Loucy (cell line): ENCODE results near the gene TIPRL.

ENCODE experiments used
- H2AFZ ChIP-seq: fragments of 200-600 bp; sonication (generic); 2 replicates; pipeline ENCODE4 v1.6.0; 2016; ENCODE audit warnings: antibody characterized with exemption, mild to moderate bottlenecking, low read length, moderate library complexity
- H3F3A ChIP-seq: fragments of 200-600 bp; 2 replicates; pipeline ENCODE4 v1.6.0; 2016; ENCODE audit warnings: antibody characterized with exemption, low read depth, mild to moderate bottlenecking
- H3K27me3 ChIP-seq: fragments of 200-600 bp; sonication (generic); 2 replicates; pipeline ENCODE4 v1.6.1; 2014; ENCODE audit warnings: low read length, mild to moderate bottlenecking; ENCODE audit not compliant: insufficient read depth, poor library complexity, severe bottlenecking
- H3K36me3 ChIP-seq: fragments of 200-600 bp; sonication (generic); 2 replicates; pipeline ENCODE4 v1.6.1; 2016; ENCODE audit warnings: low read length; ENCODE audit not compliant: insufficient read depth
- H3K4me1 ChIP-seq: fragments of 200-600 bp; sonication (generic); 2 replicates; pipeline ENCODE4 v1.5.1; 2014; ENCODE audit warnings: low read length, mild to moderate bottlenecking; ENCODE audit not compliant: insufficient read depth, poor library complexity, severe bottlenecking
- H3K4me2 ChIP-seq: fragments of 200-600 bp; sonication (generic); 2 replicates; pipeline ENCODE4 v1.6.0; 2014; ENCODE audit warnings: antibody characterized with exemption, low read length, low read depth, mild to moderate bottlenecking; ENCODE audit not compliant: poor library complexity, severe bottlenecking
- H3K4me3 ChIP-seq: fragments of 200-600 bp; sonication (generic); 2 replicates; pipeline ENCODE4 v1.5.1; 2014; ENCODE audit warnings: low read length, mild to moderate bottlenecking, mixed read lengths; ENCODE audit not compliant: poor library complexity, severe bottlenecking
- H3K79me2 ChIP-seq: fragments of 200-600 bp; sonication (generic); 2 replicates; pipeline ENCODE4 v1.6.1; 2014; ENCODE audit warnings: low read length; ENCODE audit not compliant: insufficient read depth
- H3K9ac ChIP-seq: fragments of 200-600 bp; sonication (generic); 2 replicates; pipeline ENCODE4 v1.6.0; 2014; ENCODE audit warnings: mild to moderate bottlenecking, low read depth, low read length, moderate library complexity; ENCODE audit not compliant: poor library complexity, severe bottlenecking
- H3K9me2 ChIP-seq: fragments of 200-600 bp; sonication (generic); replicated peaks from 2 replicates; pipeline ENCODE4 v1.6.1; 2016; ENCODE audit warnings: low read depth, low read length, mixed read lengths
- H3K9me3 ChIP-seq: fragments of 200-600 bp; sonication (generic); 2 replicates; pipeline ENCODE4 v1.6.1; 2014; ENCODE audit warnings: mild to moderate bottlenecking, antibody characterized with exemption, low read length, low read depth; ENCODE audit not compliant: insufficient read depth
- H4K20me1 ChIP-seq: fragments of 200-600 bp; sonication (generic); 2 replicates; pipeline ENCODE4 v1.6.0; 2014; ENCODE audit warnings: antibody characterized with exemption, low read length, mild to moderate bottlenecking; ENCODE audit not compliant: insufficient read depth, poor library complexity, severe bottlenecking
- CTCF ChIP-seq: fragments of 200-600 bp; sonication (generic); conservative IDR thresholded peaks from 2 replicates; pipeline ENCODE4 v1.5.1; 2014; ENCODE audit warnings: mild to moderate bottlenecking, antibody characterized with exemption, low read length
- EZH2phosphoT487 ChIP-seq: fragments of 200-600 bp; IDR thresholded peaks from 2 replicates; pipeline ENCODE4 v1.6.1; 2018; ENCODE audit warnings: antibody characterized with exemption, mild to moderate bottlenecking, moderate library complexity, borderline replicate concordance

Gene TIPRL

DNA sequence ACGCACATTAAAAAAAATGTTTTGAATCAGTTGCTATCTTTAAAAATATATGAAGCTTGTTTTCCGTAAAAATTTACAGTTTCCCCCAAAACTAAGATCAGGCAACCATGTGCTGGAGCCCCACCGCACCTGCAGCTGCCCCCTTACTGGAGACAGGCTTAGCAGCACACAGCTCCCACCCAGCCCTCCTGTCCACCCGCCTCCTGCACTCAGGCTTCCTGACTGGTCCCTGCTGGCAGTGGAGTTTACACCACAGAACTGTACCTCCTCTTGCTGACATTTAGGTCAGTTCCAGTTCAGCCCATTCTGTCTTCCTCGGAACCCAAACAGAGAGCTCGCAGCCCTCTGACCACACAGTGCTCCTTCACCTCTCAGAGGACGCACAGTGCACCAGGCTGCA, 44.1 kb upstream of the TIPRL start:
- Histone ChIP-seq H3K36me3 (no peaks in the 10 kb centered on the region), H3K79me2 (no peaks in the 10 kb centered on the region)
- no peak for TF ChIP-seq CTCF
- no peak for TF ChIP-seq EZH2phosphoT487

DNA sequence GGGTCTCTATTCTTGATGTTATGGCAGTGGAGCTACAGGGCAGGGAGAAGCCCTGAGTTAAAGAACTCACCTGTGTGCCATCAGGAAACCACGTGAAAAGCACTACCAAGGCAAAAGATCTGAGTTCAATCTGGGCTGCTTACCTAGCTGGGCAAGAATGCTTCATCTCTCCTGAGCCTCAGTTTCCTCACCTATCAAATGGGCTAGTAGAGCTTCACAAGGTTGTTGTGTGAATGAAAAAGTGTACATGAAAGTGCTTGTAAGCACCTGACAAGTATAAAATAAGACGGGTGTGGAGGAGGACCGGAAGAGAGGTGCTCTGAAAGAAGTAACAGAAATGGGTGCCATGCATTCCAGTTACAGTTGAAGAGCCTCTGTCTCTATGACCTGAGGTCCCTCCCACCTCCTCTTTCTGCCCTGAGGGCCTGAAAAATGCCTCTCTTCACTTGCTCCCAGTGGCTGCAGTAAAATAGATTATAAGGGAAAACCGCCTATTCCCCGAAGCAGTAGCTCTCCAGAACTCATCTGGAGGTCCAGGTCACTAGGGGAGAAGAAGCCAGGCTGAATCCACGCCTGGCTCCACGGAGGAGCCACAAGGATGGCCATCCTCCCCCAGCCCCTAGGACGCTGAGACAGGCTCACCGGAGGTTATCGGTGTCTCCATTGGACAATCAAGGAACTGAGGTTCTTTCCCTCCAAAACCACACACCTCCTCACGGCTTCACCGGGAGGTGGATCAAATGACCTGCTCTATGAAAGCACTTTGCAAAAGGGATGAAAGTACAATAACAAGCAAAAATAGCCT, 43.4 kb upstream of the TIPRL start:
- H3F3A ChIP-seq = peaks cover 10% of the 10 kb centered on the region; the same call in 1 of the 2 replicates
- TF ChIP-seq EZH2phosphoT487 (no peak), CTCF (no peak)
- H3K27me3 ChIP-seq = peaks cover 36% of the 10 kb centered on the region
- H4K20me1 ChIP-seq = no peaks in the 10 kb centered on the region
- no peaks in the 10 kb centered on the region for H3K9me3 ChIP-seq
- peak overlapping the region; percentile 86 for H3K4me2 ChIP-seq
- H3K4me1 ChIP-seq = peaks cover 12% of the 10 kb centered on the region
- peak overlapping the region; percentile 85 for H2AFZ ChIP-seq
- no peaks in the 10 kb centered on the region for H3K36me3 ChIP-seq
- H3K9me2 ChIP-seq = no peaks in the 10 kb centered on the region
- peak overlapping the region; percentile 71 for H3K4me3 ChIP-seq
- no peaks in the 10 kb centered on the region for H3K79me2 ChIP-seq
- peak overlapping the region; percentile 51 for H3K9ac ChIP-seq

More for the DNA sequence above, 44.1 kb upstream of the TIPRL start:
- Histone ChIP-seq H3K9me2 (no peaks in the 10 kb centered on the region), H4K20me1 (no peaks in the 10 kb centered on the region), H3K9ac (no peak overlapping the region), H3K4me1 (peaks cover 12% of the 10 kb centered on the region), H3K9me3 (no peaks in the 10 kb centered on the region), H3K4me3 (no peak overlapping the region), H3K4me2 (no peak overlapping the region), H3K27me3 (peaks cover 36% of the 10 kb centered on the region), H3F3A (peaks cover 8% of the 10 kb centered on the region; the same call in 1 of the 2 replicates), H2AFZ (no peak overlapping the region)

DNA sequence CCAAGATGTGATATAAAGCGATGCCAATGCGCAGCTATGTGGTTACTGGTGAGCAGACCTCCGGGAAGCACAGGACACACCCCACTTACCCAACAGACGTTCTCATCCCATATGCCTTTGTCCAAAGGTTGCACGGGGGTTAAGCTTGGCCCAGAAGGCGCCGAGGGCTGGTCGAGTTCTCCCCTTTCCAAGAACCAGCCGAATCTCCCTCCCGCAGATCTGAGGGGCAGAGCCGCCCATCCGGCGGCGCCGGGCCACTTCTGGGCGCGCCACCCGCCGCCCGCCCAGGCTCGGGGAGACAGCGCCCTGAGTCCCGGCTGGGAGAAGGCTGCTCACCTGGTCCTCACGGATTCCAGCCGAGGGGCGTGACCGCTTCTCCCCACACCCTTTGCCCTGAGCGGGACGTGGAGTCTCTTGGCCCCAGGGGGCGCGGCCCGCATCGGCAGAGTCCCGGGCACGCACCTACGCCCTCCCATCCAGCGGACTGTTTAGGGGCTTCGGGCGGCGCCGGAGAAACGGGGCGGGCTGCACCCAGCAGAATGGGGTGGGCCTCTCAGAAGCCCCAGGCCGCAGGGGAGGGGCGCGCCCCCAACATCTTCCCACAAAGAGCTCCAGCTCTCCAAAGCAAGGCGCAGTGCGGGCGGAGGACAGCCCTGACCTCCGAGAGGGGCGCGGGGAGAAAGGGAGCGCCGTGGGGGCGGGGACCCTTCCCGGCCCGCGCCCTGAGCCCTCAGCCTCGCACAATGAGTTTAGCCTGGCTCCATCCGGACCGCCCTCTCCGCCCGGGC, 42.6 kb upstream of the TIPRL start:
- TF ChIP-seq EZH2phosphoT487 (no peak), CTCF (no peak)
- Histone ChIP-seq H3K4me3 (peak overlapping the region; percentile 71), H3K4me1 (peaks cover 12% of the 10 kb centered on the region), H3K27me3 (peaks cover 36% of the 10 kb centered on the region), H3K9me2 (no peaks in the 10 kb centered on the region), H3K4me2 (peak overlapping the region; percentile 86), H2AFZ (peak overlapping the region; percentile 85), H4K20me1 (no peaks in the 10 kb centered on the region), H3K79me2 (no peaks in the 10 kb centered on the region), H3K9ac (peak overlapping the region; percentile 51), H3K9me3 (no peaks in the 10 kb centered on the region), H3F3A (peaks cover 10% of the 10 kb centered on the region; the same call in 1 of the 2 replicates), H3K36me3 (no peaks in the 10 kb centered on the region)
